HepG2 (cell line): Measurements from ENCODE around the gene RBCK1. TPM values are rescaled to one million over a fixed set of nuclear protein-coding genes. Genes with fewer than 3 reads are reported as not detected.
A peak's percentile ranks its signal among the peaks of the same experiment; 100 is the strongest.

Experiments
- CCAR2 ChIP-seq: fragments of 200-400 bp; formaldehyde crosslinking; optimal IDR thresholded peaks from 2 replicates; pipeline ENCODE3; 2018; ENCODE audit warnings: low read depth, mild to moderate bottlenecking, low read length, moderate library complexity
- EP300 ChIP-seq, 3 experiments: sonication (generic) in 1 of 3; formaldehyde crosslinking in 1 of 3; IDR thresholded peaks; 2 replicates each; pipeline versions ENCODE4 v1.5.1 to v1.6.1; 2011 to 2020; ENCODE audit warnings: low read depth in 2 of 3, low read length in 2 of 3, borderline replicate concordance in 1 of 3, improper control_type of control experiment in 1 of 3, mild to moderate bottlenecking in 1 of 3, missing genetic modification reagents in 1 of 3, moderate library complexity in 1 of 3
- MIER3 ChIP-seq: IDR thresholded peaks from 2 replicates; pipeline ENCODE4 v1.6.1; 2016; ENCODE audit warnings: missing compliant biosample characterization, borderline replicate concordance
- NFAT5 ChIP-seq: sonication (generic); formaldehyde crosslinking; IDR thresholded peaks from 2 replicates; pipeline ENCODE4 v1.4.0; 2020; ENCODE audit warnings: missing genetic modification reagents
- NR2C2 ChIP-seq: sonication (generic); formaldehyde crosslinking; IDR thresholded peaks from 2 replicates; pipeline ENCODE4 v1.4.0; 2020; ENCODE audit warnings: missing genetic modification reagents, mild to moderate bottlenecking, moderate library complexity, borderline replicate concordance
- NRL ChIP-seq: sonication (generic); formaldehyde crosslinking; IDR thresholded peaks from 2 replicates; pipeline ENCODE4 v1.5.0; 2020; ENCODE audit warnings: missing genetic modification reagents, mild to moderate bottlenecking, moderate library complexity, borderline replicate concordance
- PRPF4 ChIP-seq: fragments of 200-400 bp; formaldehyde crosslinking; IDR thresholded peaks from 2 replicates; pipeline ENCODE4 v1.6.1; 2016; ENCODE audit warnings: low read length, low read depth; ENCODE audit not compliant: poor library complexity, severe bottlenecking
- RBFOX2 ChIP-seq: fragments of 200-400 bp; formaldehyde crosslinking; IDR thresholded peaks from 2 replicates; pipeline ENCODE4 v1.6.1; 2017; ENCODE audit warnings: low read depth, mild to moderate bottlenecking, low read length
- TEAD2 ChIP-seq: sonication (generic); formaldehyde crosslinking; IDR thresholded peaks from 2 replicates; pipeline ENCODE4 v1.9.0; 2021; ENCODE audit warnings: missing genetic modification reagents
- TRAFD1 ChIP-seq: sonication (generic); formaldehyde crosslinking; IDR thresholded peaks from 2 replicates; pipeline ENCODE4 v1.5.1; 2020; ENCODE audit warnings: missing genetic modification reagents, mild to moderate bottlenecking, borderline replicate concordance
- ZFX ChIP-seq: sonication (generic); formaldehyde crosslinking; IDR thresholded peaks from 2 replicates; pipeline ENCODE4 v1.4.0; 2020; ENCODE audit warnings: mild to moderate bottlenecking, low read depth, missing genetic modification reagents, moderate library complexity
- ZNF343 ChIP-seq: sonication (generic); formaldehyde crosslinking; IDR thresholded peaks from 2 replicates; pipeline ENCODE4 v1.4.0; 2020; ENCODE audit warnings: mild to moderate bottlenecking, missing genetic modification reagents
- ZNF350 ChIP-seq: sonication (generic); formaldehyde crosslinking; IDR thresholded peaks from 2 replicates; pipeline ENCODE4 v1.4.0; 2020; ENCODE audit warnings: mild to moderate bottlenecking, low read depth, missing genetic modification reagents, borderline replicate concordance
- ZNF572 ChIP-seq: sonication (generic); formaldehyde crosslinking; IDR thresholded peaks from 2 replicates; pipeline ENCODE4 v1.5.1; 2020; ENCODE audit warnings: mild to moderate bottlenecking, missing genetic modification reagents
- ZNF615 ChIP-seq: sonication (generic); formaldehyde crosslinking; IDR thresholded peaks from 2 replicates; pipeline ENCODE4 v1.5.0; 2020; ENCODE audit warnings: mild to moderate bottlenecking, missing genetic modification reagents, borderline replicate concordance
- polyA plus RNA-seq, 8 experiments: library from polyadenylated mRNA; depleted of rRNA in 3 of 8; stranded (reverse) in 7 of 8; unstranded in 1 of 8; fragments of >200 nt; fragmentation: Illumina TruSeq in 4 of 8; extraction: Trizol in 4 of 8; gene quantifications; 2 replicates each; pipeline versions ENCODE4 v1.2.1 to v1.2.3, GENCODE V29; 2011 to 2016; ENCODE audit warnings: low read depth in 4 of 8, missing spikeins in 1 of 8, mixed read lengths in 1 of 8; ENCODE audit not compliant: insufficient read depth in 1 of 8
- total RNA-seq, 5 experiments: library from RNA; depleted of rRNA; stranded (reverse); fragments of >200 nt; fragmentation: Illumina TruSeq; extraction: Trizol; gene quantifications; 2 replicates each; pipeline ENCODE4 v1.2.3, GENCODE V29; 2016; ENCODE audit warnings: low read depth in 1 of 5
- TF ChIP-seq, protein P1 (sequence below): sonication (generic); formaldehyde crosslinking; IDR thresholded peaks from 2 replicates; pipeline ENCODE4 v1.8.0; 2022; ENCODE audit warnings: mild to moderate bottlenecking, missing genetic modification reagents, borderline replicate concordance
- TF ChIP-seq, protein P2 (sequence below): IDR thresholded peaks from 2 replicates; pipeline ENCODE4 v1.6.1; 2016; ENCODE audit warnings: low read depth

RBCK1 gene
- total and polyA plus RNA-seq, 2 of the 13 experiments (the other 11 are each of a cell fraction or from before 2014, with no cell fraction given): 149 to 215 TPM

DNA sequence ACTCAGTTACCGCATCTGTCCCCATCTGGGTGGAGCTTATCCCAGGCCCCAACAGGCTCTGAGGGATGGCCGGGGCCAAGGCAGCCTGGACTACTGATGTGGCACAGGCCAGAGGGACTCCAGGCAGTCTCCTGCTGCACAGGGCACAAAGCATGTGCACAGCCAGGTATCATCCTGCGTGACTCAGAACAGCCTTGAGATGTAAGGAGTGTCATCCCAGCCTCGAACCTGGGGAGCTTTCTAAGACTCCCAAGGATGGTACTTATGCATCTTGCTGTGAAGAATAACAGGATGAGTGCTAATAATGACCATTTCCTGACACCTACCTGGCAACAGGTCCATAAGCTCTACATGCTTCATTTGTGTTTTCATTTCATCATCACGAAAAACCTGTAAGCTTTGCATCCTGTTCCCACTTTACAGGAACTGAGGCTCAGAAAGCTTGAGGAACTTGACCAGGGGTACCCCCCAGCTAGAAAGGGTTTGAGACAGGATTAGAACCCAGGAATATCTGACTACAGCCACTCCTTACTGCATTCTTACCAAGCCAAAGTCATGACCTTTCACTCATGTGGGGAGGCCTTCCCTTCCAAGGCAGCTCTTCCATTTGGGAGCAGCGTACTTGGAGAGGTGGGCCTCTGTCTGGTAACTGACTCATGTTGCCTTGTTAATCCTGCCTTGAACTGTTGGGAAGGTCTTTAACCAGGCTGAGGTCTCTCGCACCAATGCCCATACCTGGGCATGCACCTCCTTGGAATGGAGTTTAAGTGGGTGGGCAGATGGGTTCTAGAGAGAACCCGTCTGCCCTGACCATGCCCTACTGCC is 25.6 kb upstream of the RBCK1 start (continued):
- no peak for TF ChIP-seq NFAT5
- TF ChIP-seq ZFX (CRISPR knock-in tag): peak; percentile 29; the same call in 1 of the 2 replicates
- no peak for TF ChIP-seq ZNF572
- TF ChIP-seq TEAD2: no peak
- TF ChIP-seq RBFOX2: peak; percentile 40
- peak; percentile 31; the same call in 1 of the 2 replicates for TF ChIP-seq NR2C2 (CRISPR knock-in tag)
- no peak for TF ChIP-seq PRPF4
- no peak for TF ChIP-seq ZNF615
- no peak; the same call in 1 of the 2 replicates for TF ChIP-seq ZNF343 (CRISPR knock-in tag)
- no peak for TF ChIP-seq TRAFD1 (CRISPR knock-in tag)
- TF ChIP-seq ZNF350 (CRISPR knock-in tag): 0 out of 2 replicates have a peak, but pooled peaks have one; percentile 5
- TF ChIP-seq, protein P1, sequence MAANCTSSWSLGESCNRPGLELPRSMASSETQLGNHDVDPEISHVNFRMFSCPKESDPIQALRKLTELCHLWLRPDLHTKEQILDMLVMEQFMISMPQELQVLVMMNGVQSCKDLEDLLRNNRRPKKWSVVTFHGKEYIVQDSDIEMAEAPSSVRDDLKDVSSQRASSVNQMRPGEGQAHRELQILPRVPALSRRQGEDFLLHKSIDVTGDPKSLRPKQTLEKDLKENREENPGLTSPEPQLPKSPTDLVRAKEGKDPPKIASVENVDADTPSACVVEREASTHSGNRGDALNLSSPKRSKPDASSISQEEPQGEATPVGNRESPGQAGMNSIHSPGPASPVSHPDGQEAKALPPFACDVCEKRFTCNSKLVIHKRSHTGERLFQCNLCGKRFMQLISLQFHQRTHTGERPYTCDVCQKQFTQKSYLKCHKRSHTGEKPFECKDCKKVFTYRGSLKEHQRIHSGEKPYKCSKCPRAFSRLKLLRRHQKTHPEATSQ: no peak
- TF ChIP-seq, protein P2, sequence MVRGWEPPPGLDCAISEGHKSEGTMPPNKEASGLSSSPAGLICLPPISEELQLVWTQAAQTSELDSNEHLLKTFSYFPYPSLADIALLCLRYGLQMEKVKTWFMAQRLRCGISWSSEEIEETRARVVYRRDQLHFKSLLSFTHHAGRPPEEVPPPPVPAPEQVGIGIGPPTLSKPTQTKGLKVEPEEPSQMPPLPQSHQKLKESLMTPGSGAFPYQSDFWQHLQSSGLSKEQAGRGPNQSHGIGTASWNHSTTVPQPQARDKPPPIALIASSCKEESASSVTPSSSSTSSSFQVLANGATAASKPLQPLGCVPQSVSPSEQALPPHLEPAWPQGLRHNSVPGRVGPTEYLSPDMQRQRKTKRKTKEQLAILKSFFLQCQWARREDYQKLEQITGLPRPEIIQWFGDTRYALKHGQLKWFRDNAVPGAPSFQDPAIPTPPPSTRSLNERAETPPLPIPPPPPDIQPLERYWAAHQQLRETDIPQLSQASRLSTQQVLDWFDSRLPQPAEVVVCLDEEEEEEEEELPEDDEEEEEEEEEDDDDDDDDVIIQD (CRISPR knock-in tag): no peak
- TF ChIP-seq EP300 (IDR thresholded peaks at IDR 0.05; ENCODE audit: low read depth in 2 of 2, low read length in 2 of 2): 0 out of 4 replicates have a peak, but pooled peaks of 1 of the 2 experiments have one; percentile 16
- no peak for TF ChIP-seq EP300 (CRISPR knock-in tag; IDR thresholded peaks at IDR 0.05; ENCODE audit: borderline replicate concordance)
- no peak for TF ChIP-seq CCAR2
- no peak for TF ChIP-seq MIER3
- TF ChIP-seq NRL (CRISPR knock-in tag): 0 out of 2 replicates have a peak, but pooled peaks have one; percentile 13
